NCI-H2029 treated with DMSO at 0.1 percent for 48 hours (cell line): ENCODE results near the gene SGMS1.
"Not testable (repeated sequence)": the region's sequence is repeated elsewhere in the genome, so short reads cannot be mapped to it uniquely, and the experiment has no call there.

Experiments
- DNase-seq: peaks from one replicate; lab custom pipeline; 2025; lab: John Stamatoyannopoulos, UW

SGMS1 gene

GRCh38 chr10:50304660-50305059 lies 319.1 kb downstream of the SGMS1 start:
- no peak for DNase-seq

GRCh38 chr10:50299948-50300669 lies 323.6 kb downstream of the SGMS1 start:
- DNase-seq, result no peak

- no peak for DNase-seq
Observed at GRCh38 chr10:50295367-50295766, 328.4 kb downstream of the SGMS1 start.

- DNase-seq, result no peak
Observed at GRCh38 chr10:50294582-50294981, 329.2 kb downstream of the SGMS1 start.

- DNase-seq, result no peak
Observed at GRCh38 chr10:50293513-50294313, 330.0 kb downstream of the SGMS1 start.

- DNase-seq, result no peak
Observed at GRCh38 chr10:50291261-50291850, 332.4 kb downstream of the SGMS1 start.

GRCh38 chr10:50289196-50289595 lies 334.6 kb downstream of the SGMS1 start:
- DNase-seq, result no peak

GRCh38 chr10:50286996-50287803 lies 336.6 kb downstream of the SGMS1 start:
- no peak for DNase-seq

- no peak for DNase-seq
Observed at GRCh38 chr10:50286517-50286916, 337.2 kb downstream of the SGMS1 start.

GRCh38 chr10:50281967-50282522 lies 341.7 kb downstream of the SGMS1 start:
- DNase-seq, result no peak

- no peak for DNase-seq
Observed at GRCh38 chr10:50281210-50281966, 342.4 kb downstream of the SGMS1 start.

GRCh38 chr10:50280049-50280841 lies 343.5 kb downstream of the SGMS1 start:
- DNase-seq, result no peak

GRCh38 chr10:50279489-50279888 lies 344.3 kb downstream of the SGMS1 start:
- no peak for DNase-seq

- DNase-seq, result no peak
Observed at GRCh38 chr10:50275650-50276235, 348.0 kb downstream of the SGMS1 start.

GRCh38 chr10:50272531-50272930 lies 351.2 kb downstream of the SGMS1 start:
- no peak for DNase-seq

GRCh38 chr10:50271564-50272250 lies 352.0 kb downstream of the SGMS1 start:
- no peak for DNase-seq

- not testable (repeated sequence) for DNase-seq
Observed at GRCh38 chr10:50267877-50268276, 355.9 kb downstream of the SGMS1 start.

- not testable (repeated sequence) for DNase-seq
Observed at GRCh38 chr10:50262625-50263024, 361.1 kb downstream of the SGMS1 start.

GRCh38 chr10:50260791-50261281 lies 362.9 kb downstream of the SGMS1 start:
- no peak for DNase-seq
